ENCODE data around the gene PDE1C. TPM values are rescaled to one million over a fixed set of nuclear protein-coding genes. Genes with fewer than 3 reads are reported as not detected.

Gene PDE1C
- total RNA-seq, 2 donors from 2014 or later, result 0.26 to 0.60 TPM

DNA sequence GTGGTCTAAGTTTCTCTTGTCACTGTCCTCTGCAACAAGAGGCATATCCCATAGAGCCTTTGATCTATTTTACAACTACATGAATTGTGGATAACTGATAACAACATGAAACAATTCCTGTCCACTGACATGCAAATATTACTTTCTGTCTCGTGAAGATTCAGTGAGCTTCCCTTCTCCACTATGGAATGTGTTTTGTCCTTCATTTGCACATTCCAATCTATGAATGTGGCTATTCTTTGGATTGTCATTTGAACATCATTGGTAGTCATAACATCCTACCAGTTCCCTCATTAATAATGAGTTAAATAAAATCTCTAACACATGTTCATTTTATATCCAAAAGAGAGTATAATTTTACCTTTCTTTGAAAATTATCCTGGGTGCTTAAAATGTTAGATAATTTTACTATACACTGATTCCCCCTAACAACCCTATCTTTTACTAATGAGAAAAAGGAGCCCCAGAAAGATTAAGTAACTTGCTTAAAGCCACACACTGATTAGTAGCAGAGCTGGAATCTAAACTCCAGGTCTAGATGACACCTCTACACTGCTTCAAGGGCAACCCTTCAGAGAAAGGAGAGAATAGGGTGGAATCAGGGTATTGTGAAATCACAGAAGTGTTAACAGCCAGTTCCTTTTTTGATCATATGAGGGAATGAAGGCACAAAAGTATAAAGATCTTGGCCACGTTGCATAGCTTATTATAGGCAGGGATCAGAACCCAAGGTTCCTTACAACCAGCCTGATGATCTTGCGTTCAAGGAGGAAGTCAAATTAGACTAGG, 39.1 kb downstream of the PDE1C start:
- peaks cover 19% of the 10 kb centered on the region for H3K27me3 Mint-ChIP-seq (ENCODE audit: insufficient read depth)
- TF ChIP-seq, protein P1, sequence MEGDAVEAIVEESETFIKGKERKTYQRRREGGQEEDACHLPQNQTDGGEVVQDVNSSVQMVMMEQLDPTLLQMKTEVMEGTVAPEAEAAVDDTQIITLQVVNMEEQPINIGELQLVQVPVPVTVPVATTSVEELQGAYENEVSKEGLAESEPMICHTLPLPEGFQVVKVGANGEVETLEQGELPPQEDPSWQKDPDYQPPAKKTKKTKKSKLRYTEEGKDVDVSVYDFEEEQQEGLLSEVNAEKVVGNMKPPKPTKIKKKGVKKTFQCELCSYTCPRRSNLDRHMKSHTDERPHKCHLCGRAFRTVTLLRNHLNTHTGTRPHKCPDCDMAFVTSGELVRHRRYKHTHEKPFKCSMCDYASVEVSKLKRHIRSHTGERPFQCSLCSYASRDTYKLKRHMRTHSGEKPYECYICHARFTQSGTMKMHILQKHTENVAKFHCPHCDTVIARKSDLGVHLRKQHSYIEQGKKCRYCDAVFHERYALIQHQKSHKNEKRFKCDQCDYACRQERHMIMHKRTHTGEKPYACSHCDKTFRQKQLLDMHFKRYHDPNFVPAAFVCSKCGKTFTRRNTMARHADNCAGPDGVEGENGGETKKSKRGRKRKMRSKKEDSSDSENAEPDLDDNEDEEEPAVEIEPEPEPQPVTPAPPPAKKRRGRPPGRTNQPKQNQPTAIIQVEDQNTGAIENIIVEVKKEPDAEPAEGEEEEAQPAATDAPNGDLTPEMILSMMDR (conservative IDR thresholded peaks at IDR 0.05), result no peak
- Histone ChIP-seq H3K36me3 (ENCODE audit: control insufficient read depth, insufficient read depth, low read length) (no peaks in the 10 kb centered on the region), H3K9me3 (ENCODE audit: control insufficient read depth, low read length) (peaks cover 13% of the 10 kb centered on the region), H3K27me3 (ENCODE audit: control insufficient read depth, insufficient read depth, low read length, poor library complexity, severe bottlenecking) (no peaks in the 10 kb centered on the region), H3K27ac (ENCODE audit: low read depth, low read length) (no peak overlapping the region), H3K9ac (ENCODE audit: extremely low read depth, low read length, poor library complexity, severe bottlenecking) (no peak overlapping the region), H3K4me3 (ENCODE audit: low read length) (no peak overlapping the region), H3K4me1 (ENCODE audit: control insufficient read depth, insufficient read depth, low read length) (no peaks in the 10 kb centered on the region)
- H3K4me3 Mint-ChIP-seq, result no peak overlapping the region
- 91 to 92% methylated on average over 3 of the region's 3 CpGs for WGBS, 2 experiments (ENCODE audit: insufficient coverage in 1 of 2, insufficient read length in 1 of 2)
- no peak overlapping the region for H3K27ac Mint-ChIP-seq
- DNase-seq, result no peak
- H3K9me3 Mint-ChIP-seq, result peaks cover 12% of the 10 kb centered on the region
- no peaks in the 10 kb centered on the region for H3K36me3 Mint-ChIP-seq (ENCODE audit: low read depth)
- peaks cover 11% of the 10 kb centered on the region for H3K4me1 Mint-ChIP-seq

DNA sequence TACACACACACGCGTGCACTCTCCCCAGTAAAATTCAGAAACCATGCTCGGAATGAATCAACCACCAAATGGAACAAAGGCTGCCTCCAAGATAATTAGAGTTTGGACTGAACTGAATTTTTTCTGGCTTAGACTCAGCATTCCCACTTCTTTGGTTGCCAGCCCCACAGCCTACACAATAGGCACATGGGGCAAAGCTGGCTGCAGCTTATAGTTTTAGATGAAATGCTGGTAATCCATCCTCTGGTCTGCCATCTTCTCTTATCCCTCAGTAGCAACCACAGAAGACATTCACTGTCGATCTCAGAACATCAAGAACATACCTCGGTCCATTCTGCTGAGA, 44.2 kb downstream of the PDE1C start:
- H3K27me3 ChIP-seq (ENCODE audit: control insufficient read depth, insufficient read depth, low read length, poor library complexity, severe bottlenecking), result no peaks in the 10 kb centered on the region
- H3K9me3 Mint-ChIP-seq, result no peaks in the 10 kb centered on the region
- TF ChIP-seq, protein P1 (conservative IDR thresholded peaks at IDR 0.05), result no peak
- H3K4me1 ChIP-seq (ENCODE audit: control insufficient read depth, insufficient read depth, low read length), result no peaks in the 10 kb centered on the region
- no peaks in the 10 kb centered on the region for H3K9me3 ChIP-seq (ENCODE audit: control insufficient read depth, low read length)
- H3K36me3 Mint-ChIP-seq (ENCODE audit: low read depth), result no peaks in the 10 kb centered on the region
- H3K4me1 Mint-ChIP-seq, result peaks cover 11% of the 10 kb centered on the region
- H3K36me3 ChIP-seq (ENCODE audit: control insufficient read depth, insufficient read depth, low read length), result no peaks in the 10 kb centered on the region
- peaks cover 20% of the 10 kb centered on the region for H3K27me3 Mint-ChIP-seq (ENCODE audit: insufficient read depth)
- H3K27ac Mint-ChIP-seq, result no peak overlapping the region
- H3K4me3 ChIP-seq (ENCODE audit: low read length), result no peak overlapping the region
- H3K9ac ChIP-seq (ENCODE audit: extremely low read depth, low read length, poor library complexity, severe bottlenecking), result no peak overlapping the region
- H3K27ac ChIP-seq (ENCODE audit: low read depth, low read length), result no peak overlapping the region
- no peak for DNase-seq
- no peak overlapping the region for H3K4me3 Mint-ChIP-seq
- 91% methylated on average over 5 of the region's 5 CpGs; no CpG with 5 or more reads in 1 of the 2 experiments for WGBS, 2 experiments (ENCODE audit: insufficient coverage in 1 of 2, insufficient read length in 1 of 2)

DNA sequence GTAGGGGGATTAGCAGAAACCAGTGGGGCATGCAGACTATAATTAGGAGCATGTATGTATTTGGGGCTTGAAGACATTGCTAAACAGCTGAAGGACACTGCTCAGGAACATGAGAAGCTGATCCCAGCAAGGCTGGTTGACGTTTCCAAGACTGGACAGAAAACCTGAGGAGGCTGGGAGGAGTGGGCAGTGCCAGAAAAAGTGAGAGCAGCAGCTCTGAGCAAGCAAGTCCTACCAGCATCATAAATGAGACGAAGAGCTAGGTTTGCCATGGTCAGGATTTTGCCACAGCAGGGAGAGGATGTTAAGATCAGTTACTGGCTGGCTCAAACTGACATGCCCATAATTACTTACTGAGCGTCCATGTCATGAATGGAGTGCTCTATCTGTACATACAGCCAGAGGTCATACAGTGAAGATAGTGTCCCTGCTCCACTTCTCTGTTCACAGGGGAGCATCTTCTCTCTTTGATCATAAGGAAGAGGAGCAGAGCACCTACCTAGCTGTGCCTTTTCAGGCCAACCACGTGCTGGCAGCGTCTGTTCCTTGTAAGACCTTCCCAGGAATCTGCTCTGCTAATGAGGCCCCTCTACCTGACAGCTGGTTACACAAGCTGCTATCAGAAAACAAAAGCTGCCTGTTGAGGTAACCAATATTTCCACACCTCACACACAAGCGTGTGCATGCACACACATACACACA, 44.7 kb downstream of the PDE1C start:
- H3K4me3 Mint-ChIP-seq, result no peak overlapping the region
- no peaks in the 10 kb centered on the region for H3K9me3 Mint-ChIP-seq
- Histone ChIP-seq H3K36me3 (ENCODE audit: control insufficient read depth, insufficient read depth, low read length) (no peaks in the 10 kb centered on the region), H3K4me3 (ENCODE audit: low read length) (no peak overlapping the region), H3K9ac (ENCODE audit: extremely low read depth, low read length, poor library complexity, severe bottlenecking) (no peak overlapping the region), H3K27me3 (ENCODE audit: control insufficient read depth, insufficient read depth, low read length, poor library complexity, severe bottlenecking) (no peaks in the 10 kb centered on the region), H3K9me3 (ENCODE audit: control insufficient read depth, low read length) (no peaks in the 10 kb centered on the region), H3K4me1 (ENCODE audit: control insufficient read depth, insufficient read depth, low read length) (no peaks in the 10 kb centered on the region), H3K27ac (ENCODE audit: low read depth, low read length) (no peak overlapping the region)
- TF ChIP-seq, protein P1 (conservative IDR thresholded peaks at IDR 0.05), result no peak
- peaks cover 16% of the 10 kb centered on the region for H3K27me3 Mint-ChIP-seq (ENCODE audit: insufficient read depth)
- H3K27ac Mint-ChIP-seq, result no peak overlapping the region
- 89 to 91% methylated on average over 3 to 6 of the region's 6 CpGs for WGBS, 2 experiments (ENCODE audit: insufficient coverage in 1 of 2, insufficient read length in 1 of 2)
- no peak for DNase-seq
- H3K4me1 Mint-ChIP-seq, result peaks cover 11% of the 10 kb centered on the region
- H3K36me3 Mint-ChIP-seq (ENCODE audit: low read depth), result no peaks in the 10 kb centered on the region

All from endodermal cell (in vitro differentiated cells).